ENCODE measurements around the gene PHLDA1.

DNA sequence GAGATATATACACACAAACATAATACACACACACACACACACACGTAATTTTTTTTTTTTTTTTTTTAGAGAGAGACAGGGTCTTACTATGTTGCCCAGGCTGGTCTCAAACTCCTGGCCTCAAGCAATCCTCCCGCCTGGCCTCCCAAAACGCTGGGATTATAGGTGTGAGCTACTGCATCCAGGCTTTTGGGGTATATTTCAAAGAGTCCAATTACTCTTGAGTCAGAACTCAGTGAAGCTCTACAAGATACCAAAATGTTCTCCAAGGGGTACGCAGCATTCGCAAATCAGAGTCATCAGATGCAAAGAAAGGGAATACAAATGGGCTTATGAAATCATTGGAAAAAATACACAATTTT is 54.0 kb downstream of the PHLDA1 start:
- TF ChIP-seq CTCF (conservative IDR thresholded peaks at IDR 0.05; ENCODE audit: low read depth in 2 of 2) (no peak), JUNB (IDR thresholded peaks at IDR 0.05; ENCODE audit: unreplicated experiment) (no peak), POLR2AphosphoS5 (IDR thresholded peaks at IDR 0.05; ENCODE audit: low read depth) (no peak), ZNF114 (CRISPR knock-in tag; IDR thresholded peaks at IDR 0.05) (no peak), EZH2 (IDR thresholded peaks at IDR 0.05; ENCODE audit: low read depth, unreplicated experiment) (no peak), STAT1 (IDR thresholded peaks at IDR 0.05; ENCODE audit: unreplicated experiment) (no peak)
- TF ChIP-seq, protein P1, sequence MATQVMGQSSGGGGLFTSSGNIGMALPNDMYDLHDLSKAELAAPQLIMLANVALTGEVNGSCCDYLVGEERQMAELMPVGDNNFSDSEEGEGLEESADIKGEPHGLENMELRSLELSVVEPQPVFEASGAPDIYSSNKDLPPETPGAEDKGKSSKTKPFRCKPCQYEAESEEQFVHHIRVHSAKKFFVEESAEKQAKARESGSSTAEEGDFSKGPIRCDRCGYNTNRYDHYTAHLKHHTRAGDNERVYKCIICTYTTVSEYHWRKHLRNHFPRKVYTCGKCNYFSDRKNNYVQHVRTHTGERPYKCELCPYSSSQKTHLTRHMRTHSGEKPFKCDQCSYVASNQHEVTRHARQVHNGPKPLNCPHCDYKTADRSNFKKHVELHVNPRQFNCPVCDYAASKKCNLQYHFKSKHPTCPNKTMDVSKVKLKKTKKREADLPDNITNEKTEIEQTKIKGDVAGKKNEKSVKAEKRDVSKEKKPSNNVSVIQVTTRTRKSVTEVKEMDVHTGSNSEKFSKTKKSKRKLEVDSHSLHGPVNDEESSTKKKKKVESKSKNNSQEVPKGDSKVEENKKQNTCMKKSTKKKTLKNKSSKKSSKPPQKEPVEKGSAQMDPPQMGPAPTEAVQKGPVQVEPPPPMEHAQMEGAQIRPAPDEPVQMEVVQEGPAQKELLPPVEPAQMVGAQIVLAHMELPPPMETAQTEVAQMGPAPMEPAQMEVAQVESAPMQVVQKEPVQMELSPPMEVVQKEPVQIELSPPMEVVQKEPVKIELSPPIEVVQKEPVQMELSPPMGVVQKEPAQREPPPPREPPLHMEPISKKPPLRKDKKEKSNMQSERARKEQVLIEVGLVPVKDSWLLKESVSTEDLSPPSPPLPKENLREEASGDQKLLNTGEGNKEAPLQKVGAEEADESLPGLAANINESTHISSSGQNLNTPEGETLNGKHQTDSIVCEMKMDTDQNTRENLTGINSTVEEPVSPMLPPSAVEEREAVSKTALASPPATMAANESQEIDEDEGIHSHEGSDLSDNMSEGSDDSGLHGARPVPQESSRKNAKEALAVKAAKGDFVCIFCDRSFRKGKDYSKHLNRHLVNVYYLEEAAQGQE (IDR thresholded peaks at IDR 0.05; ENCODE audit: unreplicated experiment): no peak
- TF ChIP-seq, protein P2, sequence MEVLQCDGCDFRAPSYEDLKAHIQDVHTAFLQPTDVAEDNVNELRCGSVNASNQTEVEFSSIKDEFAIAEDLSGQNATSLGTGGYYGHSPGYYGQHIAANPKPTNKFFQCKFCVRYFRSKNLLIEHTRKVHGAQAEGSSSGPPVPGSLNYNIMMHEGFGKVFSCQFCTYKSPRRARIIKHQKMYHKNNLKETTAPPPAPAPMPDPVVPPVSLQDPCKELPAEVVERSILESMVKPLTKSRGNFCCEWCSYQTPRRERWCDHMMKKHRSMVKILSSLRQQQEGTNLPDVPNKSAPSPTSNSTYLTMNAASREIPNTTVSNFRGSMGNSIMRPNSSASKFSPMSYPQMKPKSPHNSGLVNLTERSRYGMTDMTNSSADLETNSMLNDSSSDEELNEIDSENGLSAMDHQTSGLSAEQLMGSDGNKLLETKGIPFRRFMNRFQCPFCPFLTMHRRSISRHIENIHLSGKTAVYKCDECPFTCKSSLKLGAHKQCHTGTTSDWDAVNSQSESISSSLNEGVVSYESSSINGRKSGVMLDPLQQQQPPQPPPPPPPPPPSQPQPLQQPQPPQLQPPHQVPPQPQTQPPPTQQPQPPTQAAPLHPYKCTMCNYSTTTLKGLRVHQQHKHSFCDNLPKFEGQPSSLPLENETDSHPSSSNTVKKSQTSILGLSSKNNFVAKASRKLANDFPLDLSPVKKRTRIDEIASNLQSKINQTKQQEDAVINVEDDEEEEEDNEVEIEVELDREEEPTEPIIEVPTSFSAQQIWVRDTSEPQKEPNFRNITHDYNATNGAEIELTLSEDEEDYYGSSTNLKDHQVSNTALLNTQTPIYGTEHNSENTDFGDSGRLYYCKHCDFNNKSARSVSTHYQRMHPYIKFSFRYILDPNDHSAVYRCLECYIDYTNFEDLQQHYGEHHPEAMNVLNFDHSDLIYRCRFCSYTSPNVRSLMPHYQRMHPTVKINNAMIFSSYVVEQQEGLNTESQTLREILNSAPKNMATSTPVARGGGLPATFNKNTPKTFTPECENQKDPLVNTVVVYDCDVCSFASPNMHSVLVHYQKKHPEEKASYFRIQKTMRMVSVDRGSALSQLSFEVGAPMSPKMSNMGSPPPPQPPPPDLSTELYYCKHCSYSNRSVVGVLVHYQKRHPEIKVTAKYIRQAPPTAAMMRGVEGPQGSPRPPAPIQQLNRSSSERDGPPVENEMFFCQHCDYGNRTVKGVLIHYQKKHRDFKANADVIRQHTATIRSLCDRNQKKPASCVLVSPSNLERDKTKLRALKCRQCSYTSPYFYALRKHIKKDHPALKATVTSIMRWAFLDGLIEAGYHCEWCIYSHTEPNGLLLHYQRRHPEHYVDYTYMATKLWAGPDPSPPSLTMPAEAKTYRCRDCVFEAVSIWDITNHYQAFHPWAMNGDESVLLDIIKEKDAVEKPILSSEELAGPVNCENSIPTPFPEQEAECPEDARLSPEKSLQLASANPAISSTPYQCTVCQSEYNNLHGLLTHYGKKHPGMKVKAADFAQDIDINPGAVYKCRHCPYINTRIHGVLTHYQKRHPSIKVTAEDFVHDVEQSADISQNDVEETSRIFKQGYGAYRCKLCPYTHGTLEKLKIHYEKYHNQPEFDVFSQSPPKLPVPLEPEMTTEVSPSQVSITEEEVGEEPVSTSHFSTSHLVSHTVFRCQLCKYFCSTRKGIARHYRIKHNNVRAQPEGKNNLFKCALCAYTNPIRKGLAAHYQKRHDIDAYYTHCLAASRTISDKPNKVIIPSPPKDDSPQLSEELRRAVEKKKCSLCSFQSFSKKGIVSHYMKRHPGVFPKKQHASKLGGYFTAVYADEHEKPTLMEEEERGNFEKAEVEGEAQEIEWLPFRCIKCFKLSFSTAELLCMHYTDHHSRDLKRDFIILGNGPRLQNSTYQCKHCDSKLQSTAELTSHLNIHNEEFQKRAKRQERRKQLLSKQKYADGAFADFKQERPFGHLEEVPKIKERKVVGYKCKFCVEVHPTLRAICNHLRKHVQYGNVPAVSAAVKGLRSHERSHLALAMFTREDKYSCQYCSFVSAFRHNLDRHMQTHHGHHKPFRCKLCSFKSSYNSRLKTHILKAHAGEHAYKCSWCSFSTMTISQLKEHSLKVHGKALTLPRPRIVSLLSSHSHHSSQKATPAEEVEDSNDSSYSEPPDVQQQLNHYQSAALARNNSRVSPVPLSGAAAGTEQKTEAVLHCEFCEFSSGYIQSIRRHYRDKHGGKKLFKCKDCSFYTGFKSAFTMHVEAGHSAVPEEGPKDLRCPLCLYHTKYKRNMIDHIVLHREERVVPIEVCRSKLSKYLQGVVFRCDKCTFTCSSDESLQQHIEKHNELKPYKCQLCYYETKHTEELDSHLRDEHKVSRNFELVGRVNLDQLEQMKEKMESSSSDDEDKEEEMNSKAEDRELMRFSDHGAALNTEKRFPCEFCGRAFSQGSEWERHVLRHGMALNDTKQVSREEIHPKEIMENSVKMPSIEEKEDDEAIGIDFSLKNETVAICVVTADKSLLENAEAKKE (CRISPR knock-in tag; IDR thresholded peaks at IDR 0.05): no peak
